HG03520 (cell line): ENCODE data around the gene SMS.
A peak's percentile ranks its signal among the peaks of the same experiment; 100 is the strongest.

Experiments
- ATAC-seq: cut with Tn5 transposase; IDR thresholded peaks from one replicate; pipeline ENCODE4 v1.9.1; 2021; ENCODE audit warnings: mild to moderate bottlenecking, moderate library complexity; ENCODE audit not compliant: unreplicated experiment

The SMS gene

DNA sequence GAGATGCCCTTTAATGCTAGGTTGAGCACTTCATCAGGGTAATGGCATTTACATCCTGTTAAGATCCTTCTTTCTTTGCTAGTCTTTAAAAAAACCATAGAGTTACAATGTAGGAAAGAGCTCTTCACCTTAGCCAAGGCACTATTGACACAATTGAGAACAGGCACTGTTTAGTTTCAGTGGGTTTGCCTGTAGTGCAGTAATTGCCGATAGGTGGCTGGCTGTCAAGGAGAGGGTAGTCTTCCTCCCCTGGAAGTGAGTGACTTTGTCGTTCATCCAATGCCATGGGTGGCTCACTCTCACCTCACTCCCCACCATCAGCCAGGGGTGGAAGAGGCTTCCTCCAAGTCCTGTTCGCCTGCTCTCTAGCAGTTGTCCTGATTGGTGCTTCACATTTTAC lies 34.7 kb downstream of the SMS start:
- ATAC-seq = no peak

DNA sequence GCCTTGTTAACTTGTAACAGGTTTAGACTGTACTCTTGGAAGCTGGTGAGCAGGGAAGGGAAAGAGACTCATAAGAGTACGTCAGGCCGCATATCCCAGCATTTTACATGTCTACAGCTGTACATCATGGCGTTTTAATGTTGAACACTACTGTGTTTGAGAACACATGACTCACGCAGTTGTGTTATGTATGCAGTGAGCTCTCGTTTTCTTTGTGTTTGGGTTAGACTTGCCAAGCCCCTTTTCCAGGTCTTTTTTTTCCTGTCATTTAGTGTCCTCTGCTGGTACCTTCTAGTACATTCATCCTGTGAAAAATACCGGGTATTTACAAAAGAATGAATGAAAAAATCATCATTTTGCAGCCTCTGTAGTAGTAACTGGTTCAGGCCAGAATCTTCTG lies 35.3 kb downstream of the SMS start:
- ATAC-seq = no peak

DNA sequence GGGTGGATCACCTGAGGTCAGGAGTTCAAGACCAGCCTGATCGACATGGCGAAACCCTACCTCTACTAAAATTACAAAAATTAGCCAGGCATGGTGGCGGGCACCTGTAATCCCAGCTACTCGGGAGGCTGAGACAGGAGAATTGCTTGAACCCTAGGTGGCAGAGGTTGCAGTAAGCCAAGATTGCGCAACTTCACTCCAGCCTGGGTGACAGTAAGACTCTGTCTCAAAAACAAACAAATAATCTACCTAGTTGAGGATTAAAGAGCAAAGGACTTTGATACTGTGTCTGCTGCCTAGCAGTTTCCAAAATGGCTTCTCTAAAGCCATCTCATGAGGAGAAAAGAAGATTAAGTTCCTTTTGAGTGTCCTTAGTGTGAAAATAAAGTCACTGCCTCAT lies 37.8 kb downstream of the SMS start:
- no peak for ATAC-seq

DNA sequence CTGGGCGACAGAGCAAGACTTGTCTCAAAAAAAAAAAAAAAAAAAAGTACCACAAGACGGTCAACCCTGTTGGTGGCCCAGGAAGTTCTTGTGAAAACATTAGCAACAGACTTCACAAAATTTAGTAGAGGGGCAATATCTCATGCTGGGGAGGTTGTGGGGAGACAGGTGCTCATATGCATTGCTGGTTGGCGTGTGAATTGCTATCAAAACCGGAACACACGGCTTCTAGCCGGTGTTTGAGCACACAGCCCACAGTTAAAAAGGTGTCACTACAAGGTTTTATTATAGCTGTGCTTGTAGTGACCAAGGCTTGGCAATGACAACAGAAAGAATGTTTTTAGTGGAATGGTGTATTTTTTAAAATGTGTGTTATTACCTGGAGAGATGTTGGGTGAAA lies 41.8 kb downstream of the SMS start:
- no peak for ATAC-seq

DNA sequence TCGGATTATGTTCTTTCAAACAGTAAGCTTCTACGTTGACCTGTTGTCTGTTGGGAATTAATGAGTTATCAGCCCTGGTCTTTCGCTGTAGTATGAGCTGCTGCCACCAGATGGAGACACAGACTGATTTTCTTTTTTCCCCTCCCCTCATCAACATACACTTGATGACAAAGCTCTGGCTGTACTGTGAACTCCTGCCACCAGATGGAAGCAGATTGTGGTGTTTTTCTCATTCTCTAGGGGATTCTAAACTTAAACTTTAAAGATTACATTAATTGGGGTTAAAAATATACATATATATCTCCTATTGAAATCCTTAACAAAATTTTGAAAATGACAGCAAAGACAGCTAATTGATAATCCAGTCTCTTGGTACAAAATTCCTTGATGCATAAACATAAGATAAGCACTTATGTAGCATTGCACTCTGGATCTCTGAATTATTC lies 44.8 kb downstream of the SMS start:
- peak; percentile 94 for ATAC-seq

DNA sequence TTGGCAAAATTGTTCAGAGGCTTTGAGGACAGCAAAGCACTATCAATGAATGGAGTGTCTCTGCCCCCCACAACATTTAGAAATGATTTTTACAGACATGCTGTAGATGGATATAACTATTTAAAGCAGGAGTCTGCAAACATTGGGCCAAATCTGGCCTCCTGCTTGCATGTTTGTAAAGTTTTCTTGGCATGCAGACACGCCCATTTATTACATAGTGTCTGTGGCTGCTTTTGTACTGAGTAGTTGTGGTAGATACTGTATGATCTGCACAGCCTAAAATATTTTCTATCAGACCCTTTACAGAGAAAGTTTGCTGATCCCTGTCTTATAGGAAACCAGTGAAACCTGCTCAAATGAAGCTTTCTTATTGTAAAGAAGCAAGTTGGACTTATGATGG lies 46.1 kb downstream of the SMS start:
- no peak for ATAC-seq

DNA sequence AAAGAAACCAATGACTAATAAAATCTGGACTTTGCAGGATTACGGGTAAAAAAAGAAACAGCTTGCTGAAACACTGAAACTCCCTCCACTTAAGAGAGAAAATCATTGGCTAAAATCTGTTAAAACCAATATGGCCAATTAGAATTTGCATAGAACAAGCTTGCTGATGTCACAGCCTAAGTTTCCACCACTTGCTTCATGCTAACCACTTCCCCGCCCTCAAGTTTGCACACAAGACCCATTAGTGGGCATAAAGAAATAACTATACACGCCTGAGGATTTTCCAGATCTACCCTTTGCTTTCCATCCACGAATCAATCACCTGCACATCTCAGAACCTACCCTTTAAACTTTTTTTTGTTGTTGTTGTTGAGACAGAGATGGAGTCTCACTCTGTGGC lies 48.9 kb downstream of the SMS start:
- no peak for ATAC-seq

DNA sequence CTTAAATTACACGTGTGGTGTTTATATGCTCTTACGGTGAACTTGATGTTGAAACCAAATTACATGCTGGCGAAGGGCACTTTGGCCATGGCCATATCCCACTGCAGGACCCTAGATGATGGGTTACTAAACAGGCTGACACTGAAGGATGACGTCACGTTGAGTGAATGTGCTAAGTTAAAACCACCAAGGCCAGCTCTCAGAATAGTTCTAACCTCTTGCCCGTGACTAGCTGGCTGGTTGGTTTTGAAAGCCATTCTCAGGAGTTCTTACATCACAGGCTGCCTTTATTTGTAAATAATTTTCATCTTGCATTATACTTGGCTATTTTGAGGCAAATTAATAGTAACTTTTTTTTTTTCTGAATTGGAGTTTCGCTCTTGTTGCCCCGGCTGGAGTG lies 50.3 kb downstream of the SMS start:
- ATAC-seq = no peak

DNA sequence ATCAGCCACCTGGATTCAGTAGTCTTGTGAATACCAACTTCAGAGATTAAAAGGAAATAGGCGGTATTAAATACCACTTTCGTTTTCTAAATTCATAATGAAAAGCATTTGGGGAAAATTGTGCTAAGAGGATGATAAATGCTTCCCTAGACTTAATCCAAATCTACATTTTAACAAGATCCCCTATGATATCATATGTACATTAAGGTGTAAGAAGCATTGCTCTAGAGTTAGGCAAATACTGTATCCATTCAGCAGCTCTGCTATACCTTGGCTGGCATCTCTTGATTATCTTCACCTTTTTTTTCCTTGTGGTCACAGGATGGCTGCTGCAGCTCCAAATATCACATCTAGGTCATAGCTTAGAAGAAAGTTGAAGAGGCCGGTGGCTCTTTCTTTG lies 51.0 kb downstream of the SMS start:
- ATAC-seq = no peak

DNA sequence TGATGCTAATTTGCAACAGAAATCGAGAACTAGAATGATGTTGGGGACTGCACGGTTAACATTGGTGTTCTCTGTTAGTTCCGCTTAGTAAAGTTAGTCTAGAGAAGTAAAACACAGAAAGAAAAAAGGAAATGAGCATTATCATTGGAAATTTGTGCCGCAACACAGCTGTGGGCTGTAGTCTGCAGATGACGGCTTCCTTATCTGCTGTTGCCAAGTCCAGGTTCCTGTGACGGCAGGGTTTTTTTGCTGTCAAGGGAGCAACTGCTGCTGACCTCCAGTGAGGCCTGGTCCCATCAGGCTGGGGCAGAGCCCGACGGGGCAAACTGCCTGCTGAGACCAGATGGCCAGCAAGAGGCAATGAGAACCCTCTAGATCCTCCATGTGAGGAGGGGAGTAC lies 52.8 kb downstream of the SMS start:
- peak; percentile 74 for ATAC-seq

DNA sequence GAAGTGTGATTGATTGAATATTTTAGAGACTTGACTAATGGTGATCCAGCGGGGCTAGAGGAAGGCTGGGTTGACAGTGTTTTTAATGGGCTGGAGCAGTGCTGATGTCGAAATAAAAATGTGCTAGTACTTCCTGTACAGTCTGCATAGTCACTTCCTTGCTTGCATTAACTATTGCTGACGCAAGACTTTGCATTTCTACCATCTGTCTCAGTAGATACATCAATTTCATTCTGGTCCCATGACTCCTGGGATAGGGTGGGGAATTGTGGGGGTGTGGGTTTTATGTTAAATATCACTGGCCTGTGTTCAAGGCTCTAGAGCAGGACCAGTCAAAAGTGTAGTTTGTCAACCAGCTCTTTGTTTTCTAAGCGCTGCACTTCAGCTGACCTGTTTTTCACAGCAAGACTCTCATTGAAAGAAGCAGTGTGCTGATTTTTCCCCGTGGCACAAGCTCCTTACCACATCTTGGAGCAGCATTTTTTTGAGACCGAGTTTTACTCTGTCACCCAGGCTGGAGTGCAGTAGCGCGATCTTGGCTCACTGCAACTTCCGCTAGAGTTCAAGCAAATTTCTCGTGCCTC lies 56.5 kb downstream of the SMS start:
- ATAC-seq = no peak

DNA sequence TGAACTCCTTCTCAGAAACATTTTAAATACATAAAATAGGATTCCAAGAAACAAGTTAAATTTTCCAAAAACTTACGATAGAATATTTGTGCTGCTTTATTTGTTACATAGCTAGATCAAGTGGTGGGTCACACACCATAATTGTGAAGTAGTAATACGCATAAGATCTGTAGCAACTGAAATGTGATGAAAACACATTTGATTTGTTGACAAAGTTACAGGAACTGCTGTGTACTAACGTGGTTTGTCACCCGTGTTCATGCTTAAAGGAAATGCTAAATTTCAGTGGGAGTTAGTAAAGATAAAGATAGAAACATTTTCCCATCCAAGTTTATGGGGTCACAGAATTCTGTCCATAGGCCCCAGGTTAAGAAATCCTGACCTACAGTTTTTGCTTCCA lies 57.5 kb downstream of the SMS start:
- ATAC-seq = no peak

DNA sequence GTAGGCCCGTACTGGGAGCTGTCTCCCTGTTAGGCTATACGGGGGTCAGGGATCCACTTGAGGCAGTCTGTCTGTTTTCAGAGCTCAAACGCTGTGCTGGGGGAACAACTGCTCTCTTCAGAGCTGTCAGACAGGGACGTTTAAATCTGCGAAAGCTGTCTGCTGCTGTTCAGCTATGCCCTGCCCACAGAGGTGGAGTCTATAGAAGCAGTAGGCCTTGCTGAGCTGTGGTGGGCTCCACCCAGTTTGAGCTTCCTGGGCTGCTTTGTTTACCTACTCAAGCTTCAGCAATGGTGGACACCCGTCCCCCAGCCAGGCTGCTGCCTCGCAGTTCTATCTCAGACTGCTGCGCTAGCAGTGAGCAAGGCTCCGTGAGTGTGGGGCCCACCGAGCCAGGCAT lies 64.4 kb downstream of the SMS start:
- ATAC-seq = no peak

DNA sequence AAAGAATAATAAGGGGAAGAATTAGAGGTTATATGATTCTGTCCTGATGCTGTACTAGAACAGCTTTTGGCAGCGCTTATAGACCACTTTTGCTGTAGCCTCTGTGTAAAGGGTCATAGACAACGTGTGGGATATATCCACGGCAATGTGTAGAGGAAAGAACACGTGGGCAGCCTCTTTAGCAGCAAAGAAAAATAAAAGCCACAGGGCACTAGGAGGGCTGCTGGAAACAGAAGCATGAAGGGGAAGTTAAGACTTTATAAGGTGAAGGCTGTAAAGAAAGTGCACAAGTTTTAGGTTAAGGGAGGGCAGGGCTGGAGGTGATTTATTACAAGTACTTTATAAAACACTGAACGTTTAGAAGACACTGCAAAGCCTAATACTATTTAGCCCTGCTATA lies 71.5 kb downstream of the SMS start:
- no peak for ATAC-seq

DNA sequence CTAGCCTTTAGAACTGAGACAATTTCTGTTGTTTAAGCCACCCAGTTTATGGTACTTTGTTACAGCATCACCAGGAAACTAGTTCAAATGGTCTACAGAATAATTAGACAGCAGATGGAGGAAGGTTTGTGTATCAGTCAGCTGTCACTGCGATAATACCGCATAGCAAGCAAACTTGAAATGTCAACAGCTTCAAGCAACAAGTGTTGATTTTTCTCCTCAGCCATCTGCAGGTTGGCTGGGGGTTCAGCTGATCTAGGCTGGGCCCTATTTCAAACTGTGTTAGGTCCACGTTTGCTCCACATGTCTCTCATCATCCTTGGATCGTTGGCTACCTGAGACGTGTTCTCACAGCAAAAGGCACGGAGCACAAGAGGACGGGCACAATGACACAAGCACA lies 72.4 kb downstream of the SMS start:
- ATAC-seq = no peak

DNA sequence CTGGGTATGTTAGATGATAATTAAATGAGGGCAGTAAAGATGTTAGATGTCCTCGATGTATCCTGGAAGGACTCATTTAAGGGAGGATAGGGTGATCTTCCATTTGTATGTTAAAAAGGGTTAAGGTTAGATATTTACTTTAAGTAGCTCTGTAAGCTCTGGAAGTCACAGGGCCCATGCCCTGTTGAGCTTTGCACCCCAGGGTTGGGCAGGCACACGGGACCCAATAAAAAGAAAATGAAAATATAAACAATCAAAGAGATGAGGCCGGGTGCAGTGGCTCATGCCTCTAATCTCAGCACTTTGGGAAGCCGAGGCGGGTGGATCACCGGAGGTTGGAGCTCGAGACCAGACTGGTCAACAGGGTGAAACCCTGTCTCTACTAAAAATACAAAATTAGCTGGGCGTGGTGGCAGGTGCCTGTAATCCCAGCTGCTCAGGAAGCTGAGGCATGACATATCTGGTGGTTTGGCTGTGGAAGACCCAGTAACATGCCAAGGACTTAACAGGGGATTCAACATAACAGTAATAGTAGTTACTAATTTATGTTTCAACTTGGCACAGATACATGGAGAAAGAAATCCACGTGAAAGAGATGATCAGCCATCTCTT lies 74.7 kb downstream of the SMS start:
- ATAC-seq = no peak

DNA sequence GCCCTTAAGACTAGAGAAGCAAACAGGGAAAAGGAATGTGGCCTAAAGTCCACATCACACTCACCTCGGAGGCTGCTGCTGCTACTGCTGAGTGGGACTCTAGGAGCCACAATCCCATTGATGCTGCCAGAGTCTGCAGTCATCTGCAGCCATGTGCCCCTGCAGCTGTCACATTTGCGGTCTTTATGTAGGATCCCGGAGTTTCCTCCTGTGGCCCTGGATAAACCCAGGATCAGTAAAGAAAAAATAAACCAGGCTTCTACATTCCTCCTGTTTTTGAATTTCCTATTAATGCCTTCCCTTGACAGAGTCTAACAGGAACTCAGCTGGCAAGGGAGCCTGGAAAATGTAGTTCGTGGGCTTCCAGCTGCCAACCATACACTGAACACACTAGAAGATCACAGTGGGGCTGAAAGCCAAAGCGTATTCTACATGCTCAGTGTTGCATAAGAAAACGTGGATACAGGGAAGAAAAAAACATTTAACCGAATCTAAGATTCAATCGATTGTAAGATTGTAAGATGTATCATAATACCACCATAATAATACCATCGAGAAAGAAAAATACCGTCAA lies 81.3 kb downstream of the SMS start:
- no peak for ATAC-seq

DNA sequence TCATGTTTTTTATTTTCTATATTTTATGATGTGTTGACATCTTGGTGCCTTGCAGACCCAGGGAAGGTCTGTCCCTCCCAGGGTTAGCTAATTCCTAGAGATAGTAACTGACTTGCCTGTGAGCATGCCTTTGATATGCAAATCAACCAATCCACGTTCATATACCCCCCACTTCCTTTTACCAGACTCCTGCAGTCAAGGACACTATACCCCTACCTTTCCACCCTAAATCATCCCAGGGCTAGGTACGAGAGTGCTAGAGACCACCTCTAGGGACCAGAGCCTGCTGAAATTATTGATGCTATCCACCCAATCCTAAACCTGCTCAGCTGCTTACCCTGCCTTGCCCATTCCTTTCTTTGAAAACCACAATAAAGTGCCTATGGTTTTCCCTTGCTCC lies 84.1 kb downstream of the SMS start:
- ATAC-seq = no peak

DNA sequence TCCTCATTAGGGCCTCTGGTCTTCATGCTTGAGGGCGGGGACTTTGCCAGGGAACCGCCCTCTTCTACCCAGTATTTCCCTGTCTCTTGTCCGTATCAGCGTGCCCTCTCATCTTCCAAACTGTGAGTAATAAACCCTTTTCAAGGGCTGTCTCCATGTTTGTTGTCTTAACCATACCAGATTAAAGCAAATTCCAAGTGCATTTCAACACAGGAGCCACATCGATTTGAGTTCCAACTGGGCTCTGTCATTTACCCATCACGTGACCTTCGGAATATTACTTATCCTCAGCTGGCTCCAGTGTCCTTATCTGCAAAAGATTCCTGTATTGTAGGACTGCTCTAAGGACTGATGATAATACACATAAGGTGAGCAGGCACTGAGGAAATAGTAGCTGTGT lies 85.2 kb downstream of the SMS start:
- ATAC-seq = no peak

DNA sequence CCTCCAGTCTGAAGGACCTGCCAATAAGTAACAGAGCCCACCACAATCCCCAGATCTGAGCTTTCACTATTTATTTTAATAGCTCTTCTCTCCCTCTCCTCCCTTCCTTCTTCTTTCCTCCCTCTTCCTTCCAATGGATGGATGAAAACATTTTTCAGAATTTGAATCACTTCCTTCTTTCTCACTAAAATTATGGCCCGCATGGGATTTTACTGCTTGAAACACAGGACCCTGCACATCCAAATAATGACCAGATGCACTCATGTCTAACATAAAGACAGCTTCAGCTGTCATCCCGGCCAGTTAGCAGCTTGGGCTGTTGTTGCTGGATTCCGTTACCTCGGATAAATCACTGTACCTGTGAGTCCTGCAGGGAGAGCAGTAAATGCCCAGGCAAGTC lies 86.2 kb downstream of the SMS start:
- ATAC-seq = no peak

DNA sequence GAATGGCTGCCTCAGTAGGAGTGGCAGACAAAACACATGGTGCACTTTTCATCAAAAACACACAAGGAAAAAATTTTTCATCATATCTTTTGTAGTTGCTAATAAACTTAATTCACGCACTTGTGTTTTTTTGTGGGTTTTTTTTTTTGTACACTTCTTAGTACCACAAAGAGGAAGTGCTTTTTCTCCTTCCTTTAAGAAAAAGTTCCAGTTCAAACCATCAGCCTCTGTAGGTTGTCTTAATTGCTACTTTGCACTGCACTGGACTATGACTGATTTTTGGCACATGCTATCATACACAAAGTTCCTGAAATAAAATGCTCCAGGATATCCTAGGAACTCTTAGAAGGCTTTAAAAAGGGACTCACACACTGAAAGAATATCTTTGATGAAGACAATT lies 91.6 kb downstream of the SMS start, which contains the start of gene PHEX:
Gene PHEX, plus strand, starts transcription at position 242 of the 400 bp plus-strand sequence. CDS start 681 bp downstream, outside the sequence.
- no peak for ATAC-seq

DNA sequence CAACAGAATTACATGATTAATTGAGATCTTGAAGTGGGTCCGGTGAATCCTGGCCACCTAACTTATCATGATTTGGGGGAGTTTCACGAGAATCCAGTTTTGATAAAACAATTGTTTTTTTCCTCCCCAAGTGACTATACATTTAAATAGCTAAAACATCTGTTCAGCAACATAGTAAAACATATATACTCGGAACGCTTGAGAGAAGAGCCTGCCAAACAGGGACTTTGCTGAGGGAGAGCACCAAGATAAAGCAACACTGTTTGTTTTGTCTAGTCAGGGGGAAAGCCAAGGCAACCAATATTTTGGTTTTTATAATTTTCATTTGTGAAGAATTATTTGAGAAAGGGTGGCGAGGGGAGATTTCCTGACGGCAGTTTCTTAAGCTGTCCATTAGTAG lies 92.0 kb downstream of the SMS start:
- ATAC-seq = no peak

DNA sequence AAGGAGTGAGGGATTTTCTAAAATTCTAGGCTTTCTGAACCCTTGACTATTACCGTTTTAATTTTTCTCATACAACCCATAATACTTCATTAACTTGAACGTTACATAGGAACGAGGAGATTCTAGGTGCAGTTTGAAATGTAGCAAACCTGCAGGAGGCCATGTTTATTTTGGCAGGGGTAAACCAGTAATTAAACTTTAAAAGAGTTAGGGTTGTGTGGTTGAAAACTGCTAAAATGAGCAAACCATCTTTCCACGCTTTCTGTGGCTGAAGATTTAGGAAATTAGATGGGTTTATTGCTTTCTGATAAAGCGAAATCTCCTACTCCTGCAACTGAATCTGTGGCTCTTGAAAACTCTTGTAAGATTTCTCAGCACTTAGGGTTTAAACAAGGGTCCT lies 93.3 kb downstream of the SMS start:
- no peak for ATAC-seq
